IPS DF 6.9 (cell line): ENCODE measurements around the gene BCAR3.
"Not testable (repeated sequence)": the region's sequence is repeated elsewhere in the genome, so short reads cannot be mapped to it uniquely, and the experiment has no call there.

Source experiments
- DNase-seq: peaks from one replicate; pipeline ENCODE4 v3.0.0-alpha.2; 2013; ENCODE audit warnings: low read depth, low spot score
- H3K27ac ChIP-seq: one replicate; pipeline ENCODE4 v1.5.1; 2013; ENCODE audit warnings: low read length, control low read depth
- H3K27me3 ChIP-seq: 2 replicates; pipeline ENCODE4 v1.6.1; 2013; ENCODE audit warnings: mild to moderate bottlenecking, low read length; ENCODE audit not compliant: control insufficient read depth, insufficient read depth
- H3K36me3 ChIP-seq: 2 replicates; pipeline ENCODE4 v1.6.1; 2013; ENCODE audit warnings: low read length; ENCODE audit not compliant: control insufficient read depth, insufficient read depth
- H3K4me1 ChIP-seq: 2 replicates; pipeline ENCODE4 v1.6.1; 2013; ENCODE audit warnings: low read length; ENCODE audit not compliant: control insufficient read depth, insufficient read depth
- H3K4me3 ChIP-seq: 2 replicates; pipeline ENCODE4 v1.5.1; 2013; ENCODE audit warnings: mild to moderate bottlenecking, low read length
- H3K9me3 ChIP-seq: 2 replicates; pipeline ENCODE4 v1.6.1; 2013; ENCODE audit warnings: low read length, inconsistent platforms; ENCODE audit not compliant: control insufficient read depth, insufficient read depth
- WGBS: extraction: QIAGEN DNeasy Blood & Tissue Kit; methylation state at CpG from one replicate; pipeline ENCODE4 v1.1.7; 2013; ENCODE audit warnings: mixed read lengths, missing lambda C conversion rate; ENCODE audit not compliant: insufficient read length, insufficient coverage; 5-methylcytosine and 5-hydroxymethylcytosine counted together

The BCAR3 gene

DNA sequence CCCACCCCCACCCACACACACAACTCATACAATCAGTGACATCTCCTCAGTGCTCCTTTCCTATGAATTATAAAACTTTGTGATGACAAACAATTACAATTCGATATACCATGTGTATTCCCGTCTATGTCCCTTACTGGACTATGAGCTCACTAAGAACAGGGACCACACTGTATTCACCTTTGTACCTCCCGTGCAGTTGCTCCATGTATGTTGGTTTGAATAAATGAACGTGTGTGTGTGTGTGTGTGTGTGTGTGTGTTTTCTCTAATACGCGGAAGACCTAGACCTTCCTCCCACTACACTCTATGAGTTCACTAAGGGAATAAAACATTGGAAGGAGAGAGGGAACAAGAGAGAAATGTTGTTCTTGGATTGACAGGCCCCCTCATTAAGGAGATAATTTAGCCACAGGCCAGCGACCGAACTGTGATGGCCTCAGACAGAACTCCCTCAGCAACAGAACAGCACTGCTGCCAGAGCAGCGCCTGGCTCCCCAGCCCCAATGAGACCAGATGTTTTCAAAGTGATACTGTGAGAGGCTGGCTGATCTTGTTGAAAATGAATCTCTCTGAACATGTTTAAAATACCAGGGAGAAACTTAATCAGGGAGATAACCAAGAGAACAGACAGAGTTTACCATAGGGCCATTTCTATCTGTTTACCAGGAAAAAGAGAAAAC lies 21.7 kb downstream of the BCAR3 start:
- no peaks in the 10 kb centered on the region for H3K9me3 ChIP-seq
- H3K27ac ChIP-seq: no peak overlapping the region
- no peaks in the 10 kb centered on the region for H3K36me3 ChIP-seq
- no CpG with 5 or more reads among the region's 9 CpGs for WGBS
- no peaks in the 10 kb centered on the region for H3K27me3 ChIP-seq
- no peak overlapping the region for H3K4me3 ChIP-seq
- DNase-seq: no peak
- H3K4me1 ChIP-seq: peaks cover 4% of the 10 kb centered on the region; the same call in 1 of the 2 replicates

DNA sequence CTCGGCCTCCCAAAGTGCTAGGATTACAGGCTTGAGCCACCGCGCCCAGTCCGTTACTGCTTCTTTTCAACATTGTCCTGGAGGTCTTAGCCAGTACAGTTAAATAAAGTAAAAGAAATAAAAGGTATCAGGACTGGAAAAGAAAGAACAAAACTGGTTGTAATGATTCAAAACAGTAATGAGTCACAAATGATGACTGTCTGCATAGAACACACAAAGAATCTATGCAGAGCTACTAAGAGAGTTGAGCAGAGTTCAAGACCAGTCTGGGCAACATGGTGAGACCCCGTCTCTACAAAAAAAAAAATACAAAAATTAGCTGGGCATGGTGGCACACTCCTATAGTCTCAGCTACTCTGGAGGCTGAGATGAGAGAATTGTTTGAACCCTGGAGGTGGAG lies 23.4 kb downstream of the BCAR3 start:
- H3K4me1 ChIP-seq: peaks cover under 1% of the 10 kb centered on the region; the same call in 1 of the 2 replicates
- H3K27ac ChIP-seq: no peak overlapping the region
- WGBS: no CpG with 5 or more reads among the region's 5 CpGs

DNA sequence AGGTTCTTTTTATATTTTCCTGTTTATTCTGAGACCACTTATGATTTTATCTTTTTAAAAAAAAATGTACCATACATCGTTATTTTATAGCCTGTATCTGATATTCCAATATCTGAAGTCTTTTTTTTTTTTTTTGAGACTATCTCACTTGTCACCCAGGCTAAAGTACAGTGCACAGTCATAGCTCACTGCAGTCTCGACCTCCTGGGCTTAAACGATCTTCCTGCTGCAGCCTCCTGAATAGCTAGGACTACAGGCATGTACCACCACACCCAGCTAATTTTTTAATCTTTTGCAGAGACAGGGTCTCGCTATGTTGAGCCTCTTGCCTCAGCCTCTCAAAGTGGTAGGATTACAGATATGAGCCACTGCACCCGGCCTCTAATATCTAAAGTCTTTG lies 25.1 kb downstream of the BCAR3 start:
- WGBS: no CpG with 5 or more reads among the region's 5 CpGs
- H3K36me3 ChIP-seq: no peaks in the 10 kb centered on the region
- H3K4me1 ChIP-seq: no peaks in the 10 kb centered on the region
- no peak overlapping the region for H3K27ac ChIP-seq
- no peak overlapping the region for H3K4me3 ChIP-seq
- DNase-seq: no peak
- no peaks in the 10 kb centered on the region for H3K9me3 ChIP-seq
- H3K27me3 ChIP-seq: no peaks in the 10 kb centered on the region

More for the DNA sequence above, 23.4 kb downstream of the BCAR3 start:
- H3K36me3 ChIP-seq: no peaks in the 10 kb centered on the region
- H3K4me3 ChIP-seq: no peak overlapping the region
- no peaks in the 10 kb centered on the region for H3K9me3 ChIP-seq
- no peaks in the 10 kb centered on the region for H3K27me3 ChIP-seq
- no peak for DNase-seq

DNA sequence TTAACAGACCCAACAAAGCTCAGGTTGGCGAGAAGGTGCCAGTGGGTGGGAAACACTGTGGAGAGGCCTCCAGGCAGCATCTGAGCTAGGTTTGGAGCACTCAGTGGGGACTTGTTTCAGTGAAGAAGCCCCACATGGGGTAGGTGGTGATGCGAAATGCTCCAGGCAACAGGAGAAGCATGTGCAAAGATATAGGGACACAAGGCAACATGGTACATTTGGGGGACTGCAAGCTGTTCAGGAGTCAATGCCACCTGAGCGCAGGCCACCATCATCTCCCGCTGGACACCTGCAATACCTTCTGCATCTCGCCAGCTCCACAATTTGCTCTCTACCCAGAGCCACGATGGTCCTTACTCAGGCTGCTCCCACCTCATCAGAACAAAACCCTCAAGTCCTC lies 28.0 kb downstream of the BCAR3 start:
- H3K4me1 ChIP-seq: no peaks in the 10 kb centered on the region
- no peak overlapping the region for H3K27ac ChIP-seq
- DNase-seq: no peak
- no peaks in the 10 kb centered on the region for H3K27me3 ChIP-seq
- no peaks in the 10 kb centered on the region for H3K9me3 ChIP-seq
- H3K36me3 ChIP-seq: no peaks in the 10 kb centered on the region
- no peak overlapping the region for H3K4me3 ChIP-seq
- no CpG with 5 or more reads among the region's 6 CpGs for WGBS

DNA sequence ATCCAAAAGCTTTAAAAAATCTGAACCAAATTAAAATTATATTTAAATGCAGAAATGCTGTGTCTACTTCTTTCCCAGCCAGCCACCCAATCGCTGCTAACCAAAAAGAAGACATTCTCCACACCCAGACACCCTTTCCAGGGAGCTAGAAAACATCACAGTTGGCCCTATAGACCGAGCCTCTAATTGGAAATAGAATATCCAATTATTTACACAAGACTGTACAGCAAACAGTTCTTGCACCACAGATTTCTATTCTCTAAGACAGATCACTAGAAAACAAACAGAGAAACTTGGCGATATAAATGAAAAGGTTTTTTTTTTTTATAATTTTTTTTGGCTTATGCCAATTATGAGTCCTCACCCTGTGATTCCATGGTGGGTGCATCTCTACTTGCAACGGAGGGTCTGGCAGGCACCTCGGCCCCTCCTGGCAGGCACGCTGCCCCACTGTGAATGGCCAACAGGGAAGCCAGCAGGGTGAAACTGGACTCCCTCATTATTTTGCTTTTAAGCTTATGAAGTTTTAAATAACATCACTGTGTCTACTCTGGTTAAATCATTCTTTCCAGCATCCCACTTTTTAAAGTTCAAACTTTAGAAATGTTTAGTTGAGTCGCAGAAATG lies 29.2 kb downstream of the BCAR3 start:
- Histone ChIP-seq H3K27ac (no peak overlapping the region), H3K9me3 (no peaks in the 10 kb centered on the region), H3K4me1 (no peaks in the 10 kb centered on the region), H3K4me3 (no peak overlapping the region), H3K27me3 (no peaks in the 10 kb centered on the region), H3K36me3 (no peaks in the 10 kb centered on the region)
- WGBS: no CpG with 5 or more reads among the region's 7 CpGs
- DNase-seq: no peak

DNA sequence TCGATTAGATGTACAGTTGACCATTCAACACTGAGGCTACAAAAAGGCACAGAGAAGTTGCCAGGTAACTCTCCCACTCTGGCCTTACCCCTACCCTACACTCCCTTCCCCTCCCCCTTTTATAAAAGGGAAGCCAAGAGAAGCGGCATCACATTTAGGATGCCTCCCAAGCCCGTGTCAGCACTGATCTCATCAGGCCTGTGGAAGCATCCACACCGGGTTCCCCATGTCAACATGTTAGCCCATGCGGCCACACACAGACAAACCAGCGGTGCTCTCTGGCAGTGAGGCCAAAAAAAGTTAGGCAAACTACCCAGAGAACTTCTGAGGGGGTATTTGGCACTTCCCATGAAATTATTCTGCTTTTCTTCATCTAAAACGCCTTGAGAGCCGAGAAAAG lies 29.9 kb downstream of the BCAR3 start:
- H3K4me3 ChIP-seq: no peak overlapping the region
- DNase-seq: no peak
- H3K27ac ChIP-seq: no peak overlapping the region
- no peaks in the 10 kb centered on the region for H3K4me1 ChIP-seq
- no peaks in the 10 kb centered on the region for H3K36me3 ChIP-seq
- WGBS: no CpG with 5 or more reads among the region's 8 CpGs
- H3K27me3 ChIP-seq: no peaks in the 10 kb centered on the region
- H3K9me3 ChIP-seq: no peaks in the 10 kb centered on the region

DNA sequence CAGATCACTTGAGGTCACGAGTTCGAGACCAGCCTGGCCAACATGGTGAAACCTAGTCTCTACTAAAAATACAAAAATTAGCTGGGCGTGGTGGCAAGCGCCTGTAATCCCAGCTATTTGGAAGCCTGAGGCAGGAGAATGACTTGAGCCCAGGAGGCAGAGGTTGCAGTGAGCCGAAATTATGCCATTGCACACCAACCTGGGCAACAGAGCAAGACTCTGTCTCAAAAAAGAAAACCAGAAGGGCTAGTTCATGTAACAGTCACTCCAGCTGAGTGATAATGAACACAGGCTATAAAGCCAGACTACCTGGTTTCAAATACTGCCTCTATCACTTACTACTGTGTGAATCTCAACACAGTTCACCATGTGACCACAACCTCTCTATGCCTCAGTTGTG lies 31.5 kb downstream of the BCAR3 start:
- WGBS: no CpG with 5 or more reads among the region's 5 CpGs
- H3K9me3 ChIP-seq, H3K36me3 ChIP-seq, DNase-seq, H3K27me3 ChIP-seq, H3K4me3 ChIP-seq, H3K4me1 ChIP-seq, H3K27ac ChIP-seq: not testable (repeated sequence)

DNA sequence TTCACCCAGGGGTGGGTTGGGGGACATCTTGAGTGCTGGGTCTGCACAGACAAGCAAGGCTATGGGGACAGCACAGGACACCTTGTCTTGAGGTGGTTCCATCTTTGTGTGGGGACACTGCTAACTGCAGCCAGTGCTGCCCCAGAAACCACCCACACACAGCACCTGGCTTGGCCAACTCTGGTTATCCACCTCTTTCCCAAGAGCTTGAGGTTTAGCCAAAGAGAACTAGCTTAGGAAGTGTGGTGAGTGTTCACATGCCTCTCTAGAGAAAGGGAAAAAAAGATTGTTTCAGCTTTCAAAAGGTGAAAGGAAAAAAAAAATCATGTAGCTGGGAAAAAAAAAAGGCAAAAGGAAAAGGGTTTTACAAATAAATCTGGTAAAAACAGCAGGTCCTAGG lies 32.4 kb downstream of the BCAR3 start:
- no peaks in the 10 kb centered on the region for H3K9me3 ChIP-seq
- no peak overlapping the region for H3K27ac ChIP-seq
- DNase-seq: no peak
- no peaks in the 10 kb centered on the region for H3K27me3 ChIP-seq
- no peaks in the 10 kb centered on the region for H3K36me3 ChIP-seq
- H3K4me3 ChIP-seq: no peak overlapping the region
- H3K4me1 ChIP-seq: peaks cover 2% of the 10 kb centered on the region; the same call in 1 of the 2 replicates

DNA sequence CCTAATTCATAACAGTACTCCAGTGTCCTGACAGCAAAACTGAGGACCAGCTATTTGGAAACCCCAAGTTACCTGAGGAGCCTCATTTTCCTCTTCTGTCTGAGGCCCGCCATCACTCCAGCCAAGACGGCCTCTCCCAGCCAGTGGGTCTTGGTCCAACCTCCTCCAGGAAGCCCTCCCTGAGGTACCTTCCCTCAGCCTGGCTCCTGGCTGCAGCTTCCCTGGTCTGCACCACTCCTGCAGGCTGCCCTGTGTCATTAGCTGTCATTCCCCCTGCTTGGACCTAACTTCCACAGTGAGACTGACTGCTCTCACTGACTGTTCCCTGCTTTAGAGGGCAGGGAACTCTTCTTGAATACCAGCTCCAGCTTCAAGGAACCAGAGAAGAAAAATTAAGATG lies 33.0 kb downstream of the BCAR3 start:
- H3K27me3 ChIP-seq: no peaks in the 10 kb centered on the region
- peaks cover 2% of the 10 kb centered on the region; the same call in 1 of the 2 replicates for H3K4me1 ChIP-seq
- DNase-seq: no peak
- no peaks in the 10 kb centered on the region for H3K9me3 ChIP-seq
- H3K4me3 ChIP-seq: no peak overlapping the region
- no peaks in the 10 kb centered on the region for H3K36me3 ChIP-seq
- no CpG with 5 or more reads among the region's 2 CpGs for WGBS
- H3K27ac ChIP-seq: no peak overlapping the region

DNA sequence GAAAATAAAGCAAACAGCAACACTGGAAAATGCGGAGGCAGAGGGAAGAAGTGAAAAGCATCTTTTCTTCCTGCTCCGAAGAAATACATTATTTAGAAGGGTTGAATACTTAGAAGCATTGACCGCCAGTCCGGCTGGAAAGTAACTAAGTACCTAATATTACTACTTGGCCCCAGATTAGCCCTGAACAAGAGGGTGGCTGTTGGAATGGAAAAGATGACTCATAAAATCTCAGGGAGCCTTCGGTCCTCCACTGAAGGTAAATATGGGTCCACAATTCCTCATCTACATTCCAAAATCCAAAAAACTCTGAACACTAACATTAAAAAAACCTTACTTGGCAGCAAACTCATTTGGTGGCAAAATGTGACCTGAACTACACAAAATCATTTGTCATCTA lies 40.1 kb downstream of the BCAR3 start:
- H3K36me3 ChIP-seq: no peaks in the 10 kb centered on the region
- no peaks in the 10 kb centered on the region for H3K27me3 ChIP-seq
- no peak overlapping the region for H3K27ac ChIP-seq
- H3K9me3 ChIP-seq: no peaks in the 10 kb centered on the region
- WGBS: no CpG with 5 or more reads among the region's 5 CpGs
- no peak for DNase-seq
- H3K4me3 ChIP-seq: no peak overlapping the region
- peaks cover 6% of the 10 kb centered on the region; the same call in 1 of the 2 replicates for H3K4me1 ChIP-seq
